Measurements from ENCODE around the gene MACROD2. TPM values are rescaled to one million over a fixed set of nuclear protein-coding genes. Genes with fewer than 3 reads are reported as not detected.
"Not testable (repeated sequence)": the region's sequence is repeated elsewhere in the genome, so short reads cannot be mapped to it uniquely, and the experiment has no call there.

MACROD2 gene
- total RNA-seq, 1 donor, result 0.81 TPM

DNA sequence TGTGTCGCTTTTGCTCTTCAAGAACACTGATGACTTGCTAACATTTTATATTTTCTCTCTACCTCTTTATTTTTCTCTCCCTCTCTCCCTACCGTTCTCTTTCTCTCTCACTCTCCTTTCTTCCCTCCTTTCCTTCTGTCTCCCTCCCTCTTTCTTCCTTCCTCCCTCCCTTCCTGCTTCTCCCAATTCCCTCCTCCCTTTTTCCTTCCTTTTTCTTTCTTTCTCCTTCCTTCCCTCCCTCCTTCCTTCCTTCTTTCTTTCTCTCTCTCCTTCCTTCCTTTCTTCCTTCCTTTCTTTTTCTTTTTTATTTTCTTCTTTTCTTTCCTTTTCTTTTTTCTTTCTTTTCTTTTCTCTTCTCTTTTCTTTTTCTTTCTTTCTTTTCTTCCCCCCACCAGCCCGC, 1511.8 kb downstream of the MACROD2 start:
- no peak for DNase-seq (ENCODE audit: low read depth in 2 of 3, low spot score in 2 of 3)

DNA sequence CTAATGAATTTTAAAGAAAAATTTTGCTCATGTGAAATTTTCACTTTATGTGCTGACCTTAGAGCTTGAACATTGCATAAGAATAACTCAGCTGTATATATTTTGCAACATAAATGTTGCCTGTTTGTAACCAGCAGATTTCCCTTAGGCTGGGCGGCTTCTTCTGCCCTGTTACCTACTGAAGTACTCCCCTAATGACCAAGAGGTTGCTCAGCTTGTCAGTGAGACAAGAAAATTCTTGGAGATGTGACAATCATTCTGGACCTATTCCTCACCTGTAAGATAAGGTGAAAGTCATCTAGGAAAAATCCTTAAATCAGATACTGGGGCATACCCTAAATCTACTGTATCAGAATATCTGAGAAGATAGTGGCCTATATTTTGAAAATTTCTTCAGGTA, 1516.2 kb downstream of the MACROD2 start:
- DNase-seq (ENCODE audit: low read depth in 2 of 3, low spot score in 2 of 3), result no peak

DNA sequence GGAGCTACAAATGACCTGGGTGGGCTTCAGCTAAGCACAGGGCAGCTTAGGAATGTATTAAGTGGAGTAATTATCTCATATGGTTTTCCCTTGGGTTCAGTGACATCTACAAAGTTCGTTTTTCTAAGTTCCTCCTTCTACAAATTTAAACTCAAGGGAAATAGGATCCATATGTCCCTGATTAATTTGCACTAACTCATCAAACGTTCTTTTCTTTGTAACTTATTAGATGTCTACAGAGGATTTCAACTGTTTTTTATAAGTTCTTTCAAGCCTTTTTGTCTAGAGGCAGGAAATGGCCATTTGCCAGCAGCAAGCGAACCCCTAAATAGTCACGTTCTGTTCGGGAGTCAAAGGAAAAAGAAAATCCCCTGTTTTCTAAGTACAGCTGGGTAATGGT, 1517.6 kb downstream of the MACROD2 start:
- no peak for DNase-seq (ENCODE audit: low read depth in 2 of 3, low spot score in 2 of 3)

DNA sequence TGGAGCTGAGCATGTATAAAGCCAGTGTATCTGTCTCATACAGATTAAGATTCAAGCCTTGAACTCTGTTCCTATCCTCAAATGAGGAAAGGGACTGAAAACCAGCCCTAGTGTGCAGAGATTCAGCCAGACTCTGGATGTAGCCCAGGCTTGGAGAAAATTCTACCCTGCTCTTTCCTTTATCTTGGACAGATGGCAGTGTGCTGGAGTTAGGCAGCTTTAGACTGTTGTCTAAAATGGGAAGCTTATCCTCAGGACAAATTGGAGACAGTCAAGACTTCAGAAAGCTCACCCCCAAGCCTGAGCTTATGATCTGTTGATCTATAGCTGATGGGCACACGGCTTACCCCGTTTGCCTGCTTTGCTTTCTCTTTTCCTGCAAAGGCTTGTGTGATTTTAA, 1520.4 kb downstream of the MACROD2 start:
- no peak for DNase-seq (ENCODE audit: low read depth in 2 of 3, low spot score in 2 of 3)

DNA sequence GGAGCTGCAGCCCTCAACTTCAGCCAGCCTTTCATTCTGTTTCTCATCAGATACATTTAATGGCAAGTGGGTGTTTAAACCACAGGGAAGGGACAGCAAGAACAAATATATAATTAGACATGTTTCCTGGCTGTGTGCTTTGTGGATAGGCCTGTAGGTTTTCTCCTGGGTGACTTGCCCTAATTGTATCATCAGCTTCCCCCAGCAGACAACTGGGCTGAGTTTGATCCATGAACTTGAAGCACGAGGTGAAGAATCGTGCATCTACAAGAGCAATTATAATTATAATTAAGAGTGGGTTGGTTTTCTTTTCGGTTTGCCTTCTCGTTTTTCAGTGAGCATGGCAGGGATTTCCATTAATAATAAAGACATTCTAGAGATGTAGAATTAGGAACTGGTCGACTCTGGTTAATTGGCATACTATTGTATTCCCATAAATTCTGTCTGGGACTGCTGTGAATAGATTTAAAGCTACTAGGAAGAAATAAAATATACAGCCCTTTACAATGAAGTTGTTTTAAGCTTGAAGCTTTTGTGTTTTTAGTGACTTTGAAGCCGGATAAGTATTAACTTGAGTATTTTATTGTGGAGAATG, 1525.7 kb downstream of the MACROD2 start:
- no peak for DNase-seq (ENCODE audit: low read depth in 2 of 3, low spot score in 2 of 3)

DNA sequence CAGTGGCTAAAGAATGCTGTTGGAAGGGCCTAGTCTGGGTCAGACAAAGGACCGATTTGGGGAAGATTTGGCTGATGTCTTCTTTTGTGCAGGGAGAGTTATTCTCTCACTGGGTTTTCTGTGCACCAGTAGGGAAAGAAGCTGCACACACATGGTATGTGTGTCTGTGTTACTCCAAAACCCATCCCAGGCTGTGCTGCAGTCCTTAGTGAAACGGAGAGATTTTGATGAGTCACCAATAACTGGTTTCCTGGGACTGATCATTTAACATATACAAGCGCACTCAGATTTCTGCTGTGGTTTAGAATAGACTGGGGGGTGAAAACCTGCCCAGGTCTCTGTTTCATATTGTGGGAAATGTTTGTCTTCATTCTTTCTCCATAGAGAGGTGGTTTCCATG, 1528.1 kb downstream of the MACROD2 start:
- DNase-seq (ENCODE audit: low read depth in 2 of 3, low spot score in 2 of 3), result no peak

DNA sequence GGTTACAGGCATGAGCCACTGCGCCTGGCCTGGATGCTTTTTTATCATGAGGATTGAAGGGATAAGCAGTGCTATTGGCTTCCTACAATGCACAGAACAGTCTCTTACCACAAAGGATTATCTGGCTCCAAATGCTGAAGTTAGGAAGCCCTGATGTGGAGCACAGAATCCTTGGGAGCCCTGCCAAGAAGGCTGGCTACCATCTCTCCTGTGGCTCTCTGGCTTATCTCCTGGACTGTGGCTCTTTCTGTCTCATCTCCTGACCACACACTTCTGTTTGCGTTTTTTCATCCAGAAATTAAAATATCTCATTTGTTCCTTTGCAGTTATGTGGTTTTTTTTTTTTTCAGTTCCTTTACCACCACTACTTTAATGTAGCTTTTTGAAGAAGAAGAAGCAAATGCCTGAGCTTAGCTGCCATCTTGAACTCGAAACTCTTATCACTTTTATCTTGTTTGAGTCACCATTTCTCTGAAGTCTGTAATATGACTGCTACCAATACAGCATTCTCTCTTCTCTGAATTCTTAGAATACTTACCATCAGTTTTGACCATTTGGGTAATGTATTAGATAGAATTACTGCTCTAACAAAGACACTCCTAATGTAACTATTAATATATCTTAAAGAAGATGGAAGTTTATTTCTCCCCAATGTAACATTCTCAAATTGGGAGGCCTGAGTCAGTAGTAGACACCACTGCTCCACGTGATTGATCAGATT, 1533.2 kb downstream of the MACROD2 start:
- peak in 1 of 3 donors; percentile 10 for DNase-seq (ENCODE audit: low read depth in 2 of 3, low spot score in 2 of 3)

DNA sequence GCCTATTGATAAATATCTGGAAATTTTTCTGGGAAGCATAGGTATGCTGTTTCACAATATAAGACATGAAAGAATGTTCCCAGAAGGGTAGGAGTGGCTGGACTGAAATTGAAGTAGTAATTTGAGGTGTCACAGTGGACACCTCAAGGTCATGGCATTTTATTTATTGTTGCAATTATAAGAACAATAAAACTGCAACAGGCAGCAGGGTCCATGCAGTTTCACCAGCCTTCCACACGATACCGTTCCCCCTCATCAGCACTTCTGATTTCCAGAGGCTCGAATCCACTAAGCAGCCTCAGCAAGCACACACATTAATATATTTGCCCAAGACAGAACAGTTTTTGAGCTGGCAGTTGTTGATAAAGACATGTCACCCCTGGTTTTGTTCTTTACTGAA, 1540.5 kb downstream of the MACROD2 start:
- no peak for DNase-seq (ENCODE audit: low read depth in 2 of 3, low spot score in 2 of 3)

DNA sequence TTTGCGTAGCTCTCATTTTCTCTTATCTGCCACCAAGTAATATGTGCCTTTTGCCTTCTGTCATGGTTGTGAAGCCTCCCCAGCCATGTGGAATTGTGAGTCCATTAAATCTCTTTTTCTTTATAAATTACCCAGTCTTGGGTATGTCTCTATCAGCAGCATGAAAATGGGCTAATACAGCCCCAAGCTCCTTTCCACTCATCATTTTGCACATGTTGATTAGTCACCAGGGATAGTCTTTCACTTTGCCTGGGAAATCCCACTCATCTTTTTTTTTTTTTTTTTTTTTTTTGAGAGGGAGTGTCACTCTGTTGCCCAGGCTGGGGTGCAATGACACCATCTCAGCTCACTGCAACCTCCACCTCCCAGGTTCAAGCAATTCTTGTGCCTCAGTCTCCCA, 1541.9 kb downstream of the MACROD2 start:
- DNase-seq (ENCODE audit: low read depth in 2 of 3, low spot score in 2 of 3), result not testable (repeated sequence)

DNA sequence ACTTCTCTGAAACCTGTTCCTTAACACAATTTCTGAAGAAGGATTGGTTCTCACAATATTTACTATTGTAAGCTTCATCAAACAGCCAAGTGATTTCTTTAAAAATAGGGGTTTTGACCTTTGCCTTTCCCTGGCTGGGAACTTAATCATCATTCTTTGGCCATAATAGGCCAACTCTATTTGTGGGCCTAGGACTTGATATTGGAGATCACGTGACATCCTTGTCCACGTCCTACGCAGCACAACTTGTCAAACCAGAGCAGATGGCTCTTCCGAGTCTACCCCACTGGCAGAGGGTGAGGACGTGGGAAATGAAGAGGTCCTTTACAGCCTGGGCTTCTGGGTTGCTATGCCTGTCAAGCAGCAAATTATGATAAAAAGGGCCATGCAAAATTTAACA, 1547.3 kb downstream of the MACROD2 start:
- DNase-seq (ENCODE audit: low read depth in 2 of 3, low spot score in 2 of 3), result no peak

DNA sequence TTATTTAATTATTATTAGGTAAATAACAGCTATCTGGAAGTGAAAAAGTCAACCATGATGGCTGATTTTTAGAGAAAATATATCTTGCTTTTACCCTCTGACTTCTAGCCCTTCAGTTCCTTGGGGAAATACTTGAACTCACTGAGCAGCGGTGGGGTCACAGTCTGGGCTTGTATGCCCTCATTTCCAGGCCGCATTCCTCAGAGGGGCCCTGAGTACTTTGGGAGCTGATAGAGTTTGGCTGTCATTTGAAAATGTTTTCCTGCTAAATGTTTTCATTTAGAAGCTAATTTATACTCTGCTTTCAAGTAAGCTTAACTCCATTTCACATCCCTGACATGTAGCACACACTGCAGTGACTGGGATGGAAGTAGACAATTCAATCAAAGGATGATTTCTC, 1549.4 kb downstream of the MACROD2 start:
- DNase-seq (ENCODE audit: low read depth in 2 of 3, low spot score in 2 of 3), result no peak

DNA sequence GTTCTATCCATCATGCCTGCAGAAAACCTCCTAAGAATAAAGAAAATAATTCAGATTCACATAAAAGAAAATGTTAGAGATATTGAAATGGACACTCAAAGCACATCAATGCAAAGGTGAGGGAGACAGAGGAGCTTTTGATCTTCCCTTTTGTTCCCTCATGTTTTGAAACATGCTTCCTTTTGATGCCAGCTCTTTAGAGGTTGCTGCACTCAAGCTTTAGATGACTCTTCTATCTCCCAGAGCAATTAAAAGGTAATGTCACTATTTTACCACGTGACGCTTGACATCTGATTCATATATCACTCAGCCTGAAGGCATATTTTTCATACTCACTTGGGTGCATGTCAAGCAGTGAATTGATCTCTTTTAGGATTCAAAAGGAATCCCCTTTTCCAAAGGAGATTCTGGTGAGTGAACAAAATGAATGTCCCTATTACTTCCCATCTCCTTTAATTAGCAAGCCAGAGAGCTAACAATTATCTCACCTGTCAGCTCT, 1551.3 kb downstream of the MACROD2 start:
- no peak for DNase-seq (ENCODE audit: low read depth in 2 of 3, low spot score in 2 of 3)

DNA sequence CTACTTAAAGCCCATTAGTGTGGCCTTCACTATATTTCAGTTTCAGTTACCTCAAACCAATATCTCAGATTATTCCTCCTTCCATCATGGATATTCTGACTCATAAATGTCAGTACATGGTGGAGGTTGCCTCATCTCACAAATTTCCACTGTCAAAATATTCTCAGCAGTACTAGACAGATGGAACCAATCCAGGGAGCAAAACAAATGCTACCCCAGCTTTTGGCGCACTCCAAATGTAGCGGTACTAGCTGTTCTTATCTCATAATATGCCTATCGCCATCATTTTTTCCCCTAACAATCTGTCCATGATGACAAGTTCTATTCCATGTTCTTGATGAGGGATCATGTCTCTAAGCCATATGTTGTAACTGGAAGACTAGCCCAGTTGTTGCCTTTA, 1551.8 kb downstream of the MACROD2 start:
- DNase-seq (ENCODE audit: low read depth in 2 of 3, low spot score in 2 of 3), result no peak

DNA sequence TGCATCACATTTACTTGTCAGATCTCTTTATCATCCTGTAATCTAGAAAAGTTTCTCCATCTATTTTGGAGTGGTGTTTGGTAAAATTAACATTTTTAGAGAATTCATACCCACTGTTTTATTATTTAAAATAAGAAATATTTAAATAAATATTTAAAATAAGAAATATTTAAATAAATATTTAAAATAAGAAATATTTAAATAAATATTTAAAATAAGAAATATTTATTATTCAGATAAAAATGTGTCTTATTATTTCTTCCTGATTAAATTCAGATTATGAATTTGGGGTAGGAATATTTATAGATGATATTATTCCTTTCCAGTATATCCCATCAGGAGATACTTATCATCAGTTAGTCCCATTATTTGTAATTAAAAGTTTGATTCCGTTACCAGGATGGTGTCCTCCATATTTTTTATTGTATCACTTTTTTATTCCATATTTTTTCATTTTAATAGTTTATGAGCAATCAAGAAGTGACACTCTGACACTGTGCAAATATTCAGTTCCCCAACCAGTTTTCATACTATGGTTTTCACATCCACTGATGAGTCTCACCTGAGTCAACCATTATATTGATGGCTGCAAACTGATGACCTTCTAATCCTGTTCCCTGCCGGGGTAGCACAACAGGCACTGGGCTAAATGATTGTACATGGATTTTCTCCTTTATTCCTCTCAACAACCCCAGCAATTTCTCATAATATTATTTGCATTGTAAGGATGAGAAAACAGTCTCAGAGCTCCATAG, 1555.0 kb downstream of the MACROD2 start:
- DNase-seq (ENCODE audit: low read depth in 2 of 3, low spot score in 2 of 3), result no peak

DNA sequence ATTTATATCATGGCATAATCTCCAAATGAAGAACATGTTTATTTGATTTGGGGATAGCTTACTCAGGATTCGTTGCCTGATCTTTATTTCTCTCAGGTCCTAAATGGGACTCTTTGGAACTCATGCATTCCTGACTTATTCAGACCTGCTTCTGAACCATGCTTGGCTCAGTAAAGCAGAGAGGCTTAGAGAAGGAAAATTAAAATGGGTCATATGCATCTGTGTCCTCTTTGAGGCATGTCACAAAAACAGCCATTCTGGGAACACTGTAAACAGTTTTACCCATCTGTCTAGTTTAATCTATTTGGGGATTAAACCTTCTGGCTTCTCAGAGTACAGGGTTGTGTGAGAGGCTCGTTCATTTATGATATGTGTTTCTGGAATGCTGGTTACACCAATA, 1560.6 kb downstream of the MACROD2 start:
- DNase-seq (ENCODE audit: low read depth in 2 of 3, low spot score in 2 of 3), result no peak

DNA sequence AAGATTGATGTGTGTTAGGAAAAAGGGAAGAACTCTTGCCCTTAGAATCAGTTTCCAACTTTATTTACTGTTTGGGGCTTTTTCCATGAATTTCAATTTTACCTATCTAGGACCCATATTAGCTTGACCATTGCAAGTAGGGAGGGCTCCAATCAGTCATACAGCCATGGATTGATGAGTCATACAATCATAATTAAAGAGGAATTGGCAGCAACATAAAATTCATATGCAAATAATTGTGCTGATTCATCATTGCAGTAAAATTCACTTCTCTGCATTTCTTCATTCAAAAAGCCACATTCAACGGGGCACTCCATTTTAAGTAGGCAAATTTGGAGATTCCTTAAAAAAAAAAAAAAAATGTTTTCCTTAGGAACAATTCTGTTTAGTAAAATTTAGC, 1561.6 kb downstream of the MACROD2 start:
- DNase-seq (ENCODE audit: low read depth in 2 of 3, low spot score in 2 of 3), result no peak

DNA sequence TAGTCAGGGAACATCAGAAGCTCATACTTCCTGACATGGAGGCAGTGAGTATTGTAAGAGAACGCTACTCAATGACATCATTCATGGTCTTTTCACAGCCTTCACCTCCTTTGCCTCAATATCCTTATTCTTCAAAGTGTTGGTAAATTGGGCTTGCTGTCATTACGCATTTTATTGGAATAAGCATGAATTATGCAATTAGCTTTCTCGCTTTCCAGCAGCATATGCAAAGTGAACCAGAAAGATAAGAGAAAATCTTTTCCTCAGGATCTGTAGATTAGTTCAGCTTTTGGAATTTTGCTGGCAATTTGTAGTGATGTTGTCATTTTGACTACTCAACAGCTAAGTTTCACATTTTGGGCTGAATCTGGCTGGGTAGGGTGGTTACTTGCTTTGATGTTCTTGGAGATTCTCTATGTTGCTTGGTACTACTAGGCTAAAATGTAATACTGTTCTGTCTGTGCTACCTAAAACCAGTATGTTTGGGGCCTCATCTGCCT, 1565.8 kb downstream of the MACROD2 start:
- DNase-seq (ENCODE audit: low read depth in 2 of 3, low spot score in 2 of 3), result no peak

DNA sequence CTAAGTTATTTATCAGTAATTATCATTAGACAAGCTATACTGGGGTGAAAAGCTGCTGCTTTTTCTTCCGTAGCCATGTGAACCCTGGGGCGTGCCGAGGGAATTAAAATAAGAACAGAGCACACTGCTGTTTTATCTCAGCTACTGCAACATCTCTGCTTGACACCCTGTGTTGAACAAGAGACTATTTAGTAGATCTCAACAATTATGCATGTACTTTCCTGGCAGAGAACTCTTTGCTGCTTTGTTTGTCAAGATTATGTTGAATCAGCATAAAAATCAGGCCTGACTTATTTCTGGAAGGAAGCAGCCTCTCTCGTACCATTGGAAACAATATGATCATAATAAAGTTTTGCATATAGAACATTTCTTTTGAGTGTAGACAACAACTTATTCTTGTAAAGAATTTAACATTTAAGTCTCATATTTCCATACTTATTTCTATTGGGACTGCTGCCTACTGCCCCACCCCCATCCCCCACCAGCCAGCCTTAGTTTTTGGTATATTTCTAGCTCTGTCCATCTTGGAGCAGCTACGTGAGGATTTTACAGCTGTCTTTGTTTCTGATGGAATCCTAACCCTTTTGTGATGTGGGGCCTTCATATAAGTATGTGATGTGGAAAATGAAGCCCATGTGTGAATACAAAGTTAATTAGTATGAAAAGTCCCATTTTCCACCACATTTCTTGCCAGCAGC, 1566.5 kb downstream of the MACROD2 start:
- no peak for DNase-seq (ENCODE audit: low read depth in 2 of 3, low spot score in 2 of 3)

DNA sequence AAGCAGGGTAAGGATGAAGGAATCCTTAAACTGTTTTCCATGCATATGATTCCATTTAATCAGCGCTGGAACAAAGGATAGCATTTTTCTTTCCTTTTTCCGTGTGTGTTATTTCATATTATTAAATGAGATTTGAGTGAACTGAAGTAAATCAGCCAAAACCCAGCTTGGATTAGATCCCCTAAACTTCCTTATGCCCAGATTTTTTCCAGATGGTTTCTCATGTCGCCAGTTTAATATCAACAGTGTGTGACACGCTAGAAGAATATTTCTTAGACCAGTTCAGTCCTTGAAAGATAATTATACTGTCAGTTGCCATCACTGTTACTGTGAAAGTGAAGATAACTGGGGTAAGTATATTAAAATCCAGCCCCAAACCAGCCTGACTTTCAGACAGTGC, 1568.5 kb downstream of the MACROD2 start:
- DNase-seq (ENCODE audit: low read depth in 2 of 3, low spot score in 2 of 3), result no peak

DNA sequence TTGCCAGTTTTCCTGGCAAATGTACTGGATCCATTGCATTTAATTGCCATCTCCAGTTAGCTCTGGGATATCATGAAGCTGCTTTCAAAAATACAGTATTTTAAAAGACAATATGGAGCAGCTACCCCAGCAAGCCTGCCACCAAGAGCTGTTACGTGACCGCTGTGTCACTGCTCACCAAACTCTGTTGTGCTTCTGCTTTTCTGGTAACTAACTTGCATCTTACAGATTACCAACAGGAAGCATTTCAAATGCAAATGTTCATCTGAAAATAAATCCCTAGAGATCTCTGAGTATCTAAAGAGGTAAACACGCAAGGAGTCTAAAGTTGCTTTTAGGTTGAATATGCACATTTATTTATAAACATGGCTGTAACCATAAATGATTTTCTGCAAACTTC, 1569.7 kb downstream of the MACROD2 start:
- peak in 1 of 3 donors; percentile 9 for DNase-seq (ENCODE audit: low read depth in 2 of 3, low spot score in 2 of 3)

DNA sequence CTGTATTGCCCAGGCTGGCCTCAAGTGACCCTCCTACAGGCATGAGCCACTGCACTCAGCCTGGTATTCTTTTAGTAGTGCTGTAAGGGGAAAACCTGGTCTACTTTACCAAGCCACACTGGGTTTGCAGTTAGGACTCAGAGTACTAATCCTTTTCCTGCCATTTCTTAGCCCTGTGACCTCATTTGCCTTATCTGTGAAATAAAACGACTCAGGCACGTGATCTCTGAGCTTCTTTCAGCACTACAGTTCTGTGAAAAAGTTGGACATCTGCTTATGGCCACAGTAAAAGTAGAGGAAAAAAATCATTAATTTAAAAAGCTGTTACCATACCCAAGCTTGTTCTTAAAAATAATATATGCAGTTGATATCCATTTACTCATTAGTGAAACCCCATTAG, 1570.5 kb downstream of the MACROD2 start:
- no peak for DNase-seq (ENCODE audit: low read depth in 2 of 3, low spot score in 2 of 3)

Data from hematopoietic multipotent progenitor cell (in vitro differentiated cells).